RWPE2 (cell line): ENCODE results near the gene TMOD1.
A peak's percentile ranks its signal among the peaks of the same experiment; 100 is the strongest.

Experiments used
- ATAC-seq: fragments of 200-7000 bp; cut with Tn5 transposase; 3 replicates; pipeline ENCODE4 v1.9.1; 2021; ENCODE audit warnings: low read depth
- DNase-seq: peaks from one replicate; pipeline ENCODE4 v3.0.0-alpha.2; 2020; ENCODE audit warnings: low spot score
- H3K27ac ChIP-seq: fragments of 450-650 bp; 2 replicates; pipeline ENCODE4 v1.5.1; 2017; ENCODE audit warnings: mild to moderate bottlenecking; ENCODE audit not compliant: poor library complexity, severe bottlenecking
- H3K27me3 ChIP-seq: fragments of 250-450 bp; sonication (Bioruptor Pico); 2 replicates; pipeline ENCODE4 v1.5.1; 2021; ENCODE audit warnings: mild to moderate bottlenecking, moderate library complexity; ENCODE audit not compliant: insufficient read depth, poor library complexity, severe bottlenecking
- H3K36me3 ChIP-seq: fragments of 250-450 bp; sonication (Bioruptor Pico); 2 replicates; pipeline ENCODE4 v1.5.1; 2020; ENCODE audit warnings: low read depth, mild to moderate bottlenecking, moderate library complexity
- H3K4me1 ChIP-seq: fragments of 250-450 bp; sonication (Bioruptor Pico); 2 replicates; pipeline ENCODE4 v1.5.1; 2021; ENCODE audit warnings: mild to moderate bottlenecking, moderate library complexity; ENCODE audit not compliant: insufficient read depth, poor library complexity, severe bottlenecking
- H3K4me3 ChIP-seq: fragments of 250-450 bp; sonication (Bioruptor Pico); 2 replicates; pipeline ENCODE4 v1.5.1; 2021; ENCODE audit warnings: mild to moderate bottlenecking, moderate library complexity; ENCODE audit not compliant: severe bottlenecking
- H3K9me3 ChIP-seq: fragments of 250-450 bp; sonication (Bioruptor Pico); 2 replicates; pipeline ENCODE4 v1.5.1; 2021; ENCODE audit warnings: mild to moderate bottlenecking, moderate library complexity; ENCODE audit not compliant: severe bottlenecking
- CTCF ChIP-seq: fragments of 450-650 bp; IDR thresholded peaks from one replicate; pipeline ENCODE4 v1.5.1; 2017; ENCODE audit warnings: mild to moderate bottlenecking, moderate library complexity; ENCODE audit not compliant: poor library complexity, severe bottlenecking

TMOD1 gene

GRCh38 chr9:97598461-97599288, 97.2 kb downstream of the TMOD1 start:
- peak; percentile 80 for ATAC-seq

GRCh38 chr9:97599314-97599846, 97.9 kb downstream of the TMOD1 start:
- ATAC-seq, result no peak
- no peak overlapping the region for H3K27ac ChIP-seq

More at GRCh38 chr9:97598461-97599288, 97.2 kb downstream of the TMOD1 start:
- peaks cover 23% of the 10 kb centered on the region for H3K36me3 ChIP-seq
- H3K4me1 ChIP-seq, result no peaks in the 10 kb centered on the region
- H3K27me3 ChIP-seq, result no peaks in the 10 kb centered on the region
- peak; percentile 85 for TF ChIP-seq CTCF
- no peak for DNase-seq
- no peak overlapping the region for H3K4me3 ChIP-seq
- H3K27ac ChIP-seq, result no peak overlapping the region
- H3K9me3 ChIP-seq, result no peaks in the 10 kb centered on the region

GRCh38 chr9:97600531-97601227, 99.2 kb downstream of the TMOD1 start:
- no peaks in the 10 kb centered on the region for H3K4me1 ChIP-seq
- ATAC-seq (no peak), DNase-seq (no peak)
- H3K27ac ChIP-seq, result no peak overlapping the region
- no peaks in the 10 kb centered on the region for H3K27me3 ChIP-seq
- peaks cover 43% of the 10 kb centered on the region for H3K36me3 ChIP-seq
- no peaks in the 10 kb centered on the region for H3K9me3 ChIP-seq
- no peak for TF ChIP-seq CTCF
- H3K4me3 ChIP-seq, result no peak overlapping the region

More at GRCh38 chr9:97599314-97599846, 97.9 kb downstream of the TMOD1 start:
- peaks cover 30% of the 10 kb centered on the region for H3K36me3 ChIP-seq
- TF ChIP-seq CTCF, result no peak
- no peak for DNase-seq
- no peaks in the 10 kb centered on the region for H3K27me3 ChIP-seq
- H3K4me3 ChIP-seq, result no peak overlapping the region
- H3K9me3 ChIP-seq, result no peaks in the 10 kb centered on the region
- no peaks in the 10 kb centered on the region for H3K4me1 ChIP-seq

- DNase-seq (no peak), ATAC-seq (no peak)
- no peak overlapping the region for H3K4me3 ChIP-seq
- no peaks in the 10 kb centered on the region for H3K4me1 ChIP-seq
- no peaks in the 10 kb centered on the region for H3K9me3 ChIP-seq
- no peak overlapping the region for H3K27ac ChIP-seq
- H3K27me3 ChIP-seq, result no peaks in the 10 kb centered on the region
- peaks cover 50% of the 10 kb centered on the region for H3K36me3 ChIP-seq
- TF ChIP-seq CTCF, result no peak
Observed at GRCh38 chr9:97601228-97601898, 99.9 kb downstream of the TMOD1 start.
